HG02623 (cell line): ENCODE results near the gene CXCL10.
"Not testable (repeated sequence)": the region's sequence is repeated elsewhere in the genome, so short reads cannot be mapped to it uniquely, and the experiment has no call there.

ENCODE experiments used
- ATAC-seq: cut with Tn5 transposase; IDR thresholded peaks from one replicate; pipeline ENCODE4 v1.9.1; 2021; ENCODE audit warnings: moderate library complexity; ENCODE audit not compliant: unreplicated experiment

Gene CXCL10

GRCh38 chr4:76029300-76029699 lies 6.0 kb upstream of the CXCL10 start:
- ATAC-seq: no peak

- ATAC-seq: no peak
These were observed 5.1 kb upstream of the CXCL10 start for GRCh38 chr4:76028350-76028765.

- ATAC-seq: no peak
These were observed 768 bp upstream of the CXCL10 start for GRCh38 chr4:76024065-76024464.

DNA sequence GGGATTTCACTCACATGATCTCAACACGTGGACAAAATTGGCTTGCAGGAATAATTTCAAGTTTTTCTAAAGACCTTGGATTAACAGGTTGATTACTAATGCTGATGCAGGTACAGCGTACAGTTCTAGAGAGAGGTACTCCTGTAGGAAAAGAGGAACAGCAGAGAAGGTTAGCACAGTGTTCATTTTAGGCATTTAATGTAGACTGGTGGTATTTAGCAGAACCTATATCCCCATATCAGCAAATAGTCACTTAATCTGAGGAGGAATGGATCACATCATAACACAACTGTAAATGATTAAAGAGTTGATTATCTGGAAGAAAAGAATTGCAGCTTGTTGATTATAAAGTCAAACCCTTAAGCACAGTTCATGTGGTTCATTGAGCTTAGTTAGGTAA lies 620 bp downstream of the CXCL10 start:
- no peak for ATAC-seq

- no peak for ATAC-seq
These were observed 1.3 kb downstream of the CXCL10 start for GRCh38 chr4:76022031-76022430.

- no peak for ATAC-seq
These were observed 6.1 kb downstream of the CXCL10 start for GRCh38 chr4:76017056-76017686.

DNA sequence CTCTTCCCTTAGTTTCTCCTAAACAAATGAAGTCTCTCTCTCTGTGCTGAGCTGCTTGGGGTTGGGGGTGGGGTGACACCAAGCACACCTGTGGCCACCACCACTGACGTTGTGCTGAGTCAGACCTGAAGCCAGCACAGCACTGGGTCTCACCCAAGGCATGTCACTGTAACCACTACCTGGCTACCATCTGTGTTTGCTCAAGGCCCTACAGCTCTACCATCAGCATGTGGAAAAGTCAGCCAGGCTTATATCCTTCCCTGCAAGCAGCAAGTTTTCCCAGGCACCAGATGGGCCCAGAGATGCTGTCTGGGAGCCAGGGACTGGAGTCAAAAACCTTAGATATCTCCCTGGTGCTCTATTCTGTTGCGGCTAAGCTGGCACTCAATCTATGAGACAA lies 6.9 kb downstream of the CXCL10 start:
- peak; percentile 58 for ATAC-seq

- ATAC-seq: no peak
These were observed 9.8 kb downstream of the CXCL10 start for GRCh38 chr4:76013540-76013939.

- ATAC-seq: no peak
These were observed 10.9 kb downstream of the CXCL10 start for GRCh38 chr4:76012388-76012801.

- ATAC-seq: peak; percentile 69
These were observed 11.5 kb downstream of the CXCL10 start for GRCh38 chr4:76011700-76012387.

- no peak for ATAC-seq
These were observed 12.2 kb downstream of the CXCL10 start for GRCh38 chr4:76011018-76011670.

DNA sequence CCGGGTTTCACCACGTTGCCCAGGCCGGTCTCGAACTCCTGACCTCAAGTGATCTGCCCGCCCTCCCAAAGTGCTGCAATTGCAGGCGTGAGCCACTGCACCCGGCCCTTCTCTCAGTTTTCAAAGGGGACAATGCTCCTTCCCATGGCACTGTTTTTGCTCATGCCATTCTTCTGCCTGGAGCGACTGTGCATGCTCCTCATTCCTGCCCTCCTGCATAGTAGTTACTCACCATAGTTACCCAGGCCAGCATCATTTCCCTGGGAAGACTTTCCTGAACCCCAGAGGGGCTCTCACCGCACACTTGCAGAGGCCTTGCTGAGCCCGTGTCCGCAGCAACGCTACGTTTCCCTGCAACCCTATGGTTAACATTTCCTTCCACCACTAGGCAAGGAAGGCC lies 12.7 kb downstream of the CXCL10 start:
- ATAC-seq: no peak

DNA sequence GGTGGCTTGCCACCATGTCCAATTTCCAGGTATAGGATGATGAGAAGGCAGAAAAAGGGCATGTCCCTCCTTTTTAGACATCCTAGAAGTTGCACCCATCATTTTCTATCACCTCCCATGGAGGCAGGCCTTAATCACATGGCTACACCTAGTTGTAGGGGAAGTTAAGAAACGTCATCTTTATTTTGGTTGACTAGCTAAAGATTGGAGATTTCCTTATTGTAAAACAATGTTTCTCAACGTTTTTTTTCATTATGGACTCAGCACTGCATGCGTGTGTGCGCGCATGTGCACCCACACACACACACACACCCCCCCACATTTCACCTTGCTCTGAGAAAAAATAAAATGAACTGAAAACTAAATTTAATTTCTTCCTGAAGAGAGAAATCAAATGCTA lies 14.0 kb downstream of the CXCL10 start:
- ATAC-seq: no peak

- no peak for ATAC-seq
These were observed 16.0 kb downstream of the CXCL10 start, which contains the start of gene CXCL9 for GRCh38 chr4:76007089-76007862. Gene CXCL9 (minus strand): TSS chr4:76007509. CDS start chr4:76007449, 60 bp downstream.

DNA sequence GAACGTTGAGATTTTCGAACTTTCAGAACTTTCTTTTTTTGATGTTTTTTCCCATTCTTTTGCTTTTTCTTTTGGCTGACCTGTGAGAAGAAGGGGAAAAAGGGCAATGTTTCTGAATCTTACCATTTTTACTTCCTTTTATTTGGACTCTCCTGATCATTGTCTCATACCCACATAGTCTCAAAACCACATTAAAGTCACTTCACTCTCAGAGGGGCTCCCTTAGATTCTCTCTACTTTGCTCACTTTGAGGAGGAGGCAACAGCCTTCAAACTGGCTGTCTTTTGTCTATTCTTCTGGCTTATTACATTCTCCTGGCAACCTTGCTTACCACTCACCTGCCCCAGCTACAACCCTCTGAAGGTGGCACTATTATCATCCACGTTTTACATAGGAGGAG lies 19.7 kb downstream of the CXCL10 start:
- ATAC-seq: no peak

- ATAC-seq: no peak
These were observed 20.3 kb downstream of the CXCL10 start for GRCh38 chr4:76003035-76003434.

DNA sequence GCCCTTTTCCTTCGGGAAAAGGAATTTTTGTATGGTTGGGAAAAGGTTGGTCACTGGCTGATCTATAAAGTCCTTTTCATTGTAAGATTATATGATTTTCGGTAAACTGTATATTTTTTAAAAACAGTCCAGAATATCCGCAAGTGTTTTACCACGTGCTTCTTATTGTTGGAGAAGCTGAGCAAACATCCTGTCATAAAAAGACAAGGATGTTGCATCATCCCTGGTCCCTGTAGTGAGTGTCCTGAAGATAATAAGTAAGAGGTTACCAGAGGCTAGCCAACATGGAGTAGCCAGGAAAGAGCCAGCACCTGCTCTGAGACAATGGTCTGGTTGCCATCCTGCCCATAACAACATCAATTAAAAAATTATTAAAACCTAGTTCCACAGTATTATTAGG lies 21.1 kb downstream of the CXCL10 start:
- no peak for ATAC-seq

- no peak for ATAC-seq
These were observed 21.6 kb downstream of the CXCL10 start for GRCh38 chr4:76001700-76002099.

DNA sequence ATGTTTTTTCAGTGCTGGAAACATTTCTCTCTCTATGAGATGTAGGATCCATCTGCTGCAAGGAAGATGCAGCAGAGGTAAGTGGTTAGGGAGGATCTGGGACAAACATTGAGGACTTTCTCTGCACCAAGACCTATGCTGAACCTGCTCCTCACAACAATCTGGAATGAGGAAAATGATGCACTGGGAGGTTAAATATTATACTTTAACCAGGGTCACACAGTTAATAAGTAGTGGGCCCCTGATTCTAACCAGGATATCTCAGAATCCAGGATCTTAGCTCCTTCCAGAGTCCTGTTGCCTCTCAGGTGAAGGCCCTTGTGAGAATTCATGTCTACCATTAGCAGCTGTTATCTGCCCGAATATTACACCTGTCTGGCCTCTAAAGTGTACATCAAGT lies 23.0 kb downstream of the CXCL10 start:
- no peak for ATAC-seq

DNA sequence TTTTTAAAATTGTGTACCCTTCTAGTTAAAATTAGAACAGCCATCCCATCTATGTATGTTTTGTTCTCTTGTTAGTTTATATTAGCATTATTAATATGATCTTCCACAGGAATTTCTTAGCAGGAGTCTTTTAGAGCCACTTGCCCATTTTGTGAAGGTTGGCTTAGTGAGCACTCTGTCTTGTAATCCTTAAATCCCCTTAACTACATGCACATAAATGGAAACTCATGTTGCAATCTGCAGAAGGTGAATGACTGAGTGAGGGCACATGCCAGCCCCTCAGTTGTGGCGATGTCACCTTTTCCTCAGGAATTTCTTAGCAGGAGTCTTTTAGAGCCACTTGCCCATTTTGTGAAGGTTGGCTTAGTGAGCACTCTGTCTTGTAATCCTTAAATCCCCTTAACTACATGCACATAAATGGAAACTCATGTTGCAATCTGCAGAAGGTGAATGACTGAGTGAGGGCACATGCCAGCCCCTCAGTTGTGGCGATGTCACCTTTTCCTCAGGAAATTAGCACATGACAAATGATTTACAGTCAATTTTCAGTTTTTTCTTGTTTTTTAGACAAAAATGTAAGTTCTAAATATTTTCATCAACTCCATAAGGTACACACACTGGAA lies 24.7 kb downstream of the CXCL10 start:
- ATAC-seq: not testable (repeated sequence)

- no peak for ATAC-seq
These were observed 25.4 kb downstream of the CXCL10 start for GRCh38 chr4:75997946-75998345.
